HepG2 (cell line): ENCODE results near the gene TRPC6. TPM values are rescaled to one million over a fixed set of nuclear protein-coding genes. Genes with fewer than 3 reads are reported as not detected.

ENCODE experiments used
- ATAC-seq: fragments of 200-7000 bp; cut with Tn5 transposase; 3 replicates; pipeline ENCODE4 v1.9.1; 2020; ENCODE audit warnings: mild to moderate bottlenecking, moderate library complexity
- BruUV-seq: library from RNA; stranded (reverse); fragments of 400-500 nt; replicated peaks from 2 replicates; lab custom pipeline; 2021; lab: Mats Ljungman, UMichigan
- CTCF ChIA-PET: fragments of 300-600 bp; formaldehyde crosslinking; extraction: SDS; loops from one replicate; lab custom pipeline; 2021; ENCODE audit warnings: low total read pairs, inconsistent platforms, low intra/inter-chr PET ratio; lab: Yijun Ruan, JAX
- POLR2A ChIA-PET: fragments of 350-600 bp; sonication (Branson Sonifier 250); formaldehyde crosslinking; loops from one replicate; lab custom pipeline; 2020; ENCODE audit warnings: antibody characterized with exemption, inconsistent platforms; lab: Yijun Ruan, JAX
- DNase-seq: peaks from one replicate; pipeline ENCODE4 v3.0.0-alpha.2; 2015; ENCODE audit warnings: low spot score
- FAIRE-seq: peaks from 3 replicates; lab custom pipeline; 2011; peaks lifted over from hg19 to GRCh38; lab: Jason Lieb, UNC
- H2AFZ ChIP-seq: one replicate; pipeline ENCODE4 v1.6.1; 2011; ENCODE audit warnings: low read length, inconsistent platforms
- H3K27ac ChIP-seq: fragments of 300-600 bp; 3 replicates; pipeline ENCODE4 v1.8.0; 2011; ENCODE audit warnings: mixed run types, mild to moderate bottlenecking, mixed read lengths, low read length, inconsistent platforms; ENCODE audit not compliant: insufficient read depth; ENCODE audit errors: extremely low read length
- H3K27me3 ChIP-seq, 2 experiments: fragments of 200-600 bp in 1 of 2; 2 replicates in 1 of 2; 3 replicates in 1 of 2; pipeline versions ENCODE4 v1.6.0 to v1.8.0; 2011; ENCODE audit warnings: low read length in 2 of 2, mild to moderate bottlenecking in 2 of 2, moderate library complexity in 2 of 2, inconsistent platforms in 1 of 2; ENCODE audit not compliant: insufficient read depth in 2 of 2, control insufficient read depth in 1 of 2
- H3K36me3 ChIP-seq, 2 experiments: fragments of 200-600 bp in 1 of 2; replicated peaks in 1 of 2; 2 replicates in 1 of 2; 3 replicates in 1 of 2; pipeline versions ENCODE4 v1.5.1 to v1.8.0; 2011; ENCODE audit warnings: low read length in 2 of 2, inconsistent platforms in 1 of 2; ENCODE audit not compliant: insufficient read depth in 2 of 2, control insufficient read depth in 1 of 2
- H3K4me1 ChIP-seq: 2 replicates; pipeline ENCODE4 v1.5.1; 2012; ENCODE audit warnings: low read length, inconsistent platforms; ENCODE audit not compliant: insufficient read depth
- H3K4me2 ChIP-seq: 2 replicates; pipeline ENCODE4 v1.6.0; 2011; ENCODE audit warnings: low read depth, low read length, inconsistent platforms
- H3K4me3 ChIP-seq, 3 experiments: fragments of 200-600 bp in 1 of 3; sonication (generic), shearing (Covaris generic) in 1 of 3; replicated peaks in 1 of 3; 2 replicates each; pipeline ENCODE4 v1.5.1; 2011 to 2016; ENCODE audit warnings: low read length in 3 of 3, inconsistent platforms in 2 of 3, low read depth in 2 of 3, mild to moderate bottlenecking in 2 of 3, control low read depth in 1 of 3, mixed read lengths in 1 of 3; ENCODE audit not compliant: insufficient read depth in 1 of 3
- H3K79me2 ChIP-seq: one replicate; pipeline ENCODE4 v1.6.1; 2011; ENCODE audit warnings: low read length, inconsistent platforms; ENCODE audit not compliant: insufficient read depth
- H3K9ac ChIP-seq: 2 replicates; pipeline ENCODE4 v1.6.0; 2011; ENCODE audit warnings: mild to moderate bottlenecking, low read depth, low read length, inconsistent platforms; ENCODE audit not compliant: insufficient read depth
- H3K9me3 ChIP-seq: 2 replicates; pipeline ENCODE4 v1.5.1; 2012; ENCODE audit warnings: mild to moderate bottlenecking, low read length
- H4K20me1 ChIP-seq: 2 replicates; pipeline ENCODE4 v1.6.0; 2011; ENCODE audit warnings: inconsistent platforms, mild to moderate bottlenecking, low read length, moderate library complexity; ENCODE audit not compliant: insufficient read depth
- STAG1 ChIP-seq: sonication (generic); formaldehyde crosslinking; IDR thresholded peaks from 2 replicates; pipeline ENCODE4 v1.4.0; 2020; ENCODE audit warnings: missing genetic modification reagents
- WGBS: methylation state at CpG from one replicate; pipeline ENCODE4 v1.1.6; 2017; ENCODE audit warnings: low lambda C conversion rate; 5-methylcytosine and 5-hydroxymethylcytosine counted together
- in situ Hi-C: cut with HindIII; loops from 2 replicates; pipeline ENCODE4 v1.10.0; 2017; ENCODE audit warnings: low pct_unique_long_range_greater_than_20kb; ENCODE audit not compliant: extremely low pct_ligation_motif_present
- intact Hi-C: fragments of 100-400 bp; cut with micrococcal nuclease; formaldehyde crosslinking; loops from one replicate; pipeline ENCODE4 v1.10.0; 2022; ENCODE audit not compliant: unreplicated experiment
- microRNA-seq: library from miRNA; unstranded; fragments of <30 nt; microRNA quantifications from one replicate; pipeline ENCODE4, GENCODE V29; 2020
- polyA plus RNA-seq, 8 experiments: library from polyadenylated mRNA; depleted of rRNA in 3 of 8; stranded (reverse) in 7 of 8; unstranded in 1 of 8; fragments of >200 nt; fragmentation: Illumina TruSeq in 4 of 8; extraction: Trizol in 4 of 8; gene quantifications; 2 replicates each; pipeline versions ENCODE4 v1.2.1 to v1.2.3, GENCODE V29; 2011 to 2016; ENCODE audit warnings: low read depth in 4 of 8, missing spikeins in 1 of 8, mixed read lengths in 1 of 8; ENCODE audit not compliant: insufficient read depth in 1 of 8
- small RNA-seq, 3 experiments: library from RNA; depleted of rRNA; stranded (forward); fragments of <200 nt; gene quantifications; one replicate each; pipeline ENCODE3, GENCODE V24; 2012; ENCODE audit warnings: low read depth in 2 of 3, low replicate concordance in 1 of 3; ENCODE audit not compliant: insufficient read length in 3 of 3, insufficient read depth in 2 of 3
- total RNA-seq, 5 experiments: library from RNA; depleted of rRNA; stranded (reverse); fragments of >200 nt; fragmentation: Illumina TruSeq; extraction: Trizol; gene quantifications; 2 replicates each; pipeline ENCODE4 v1.2.3, GENCODE V29; 2016; ENCODE audit warnings: low read depth in 1 of 5
- TF ChIP-seq, protein P1 (sequence below): sonication (generic); formaldehyde crosslinking; IDR thresholded peaks from 2 replicates; pipeline ENCODE4 v1.9.0; 2021; ENCODE audit warnings: missing genetic modification reagents, mild to moderate bottlenecking, borderline replicate concordance

Gene TRPC6
- total and polyA plus RNA-seq, 2 of the 13 experiments (the other 11 are each of a cell fraction or from before 2014, with no cell fraction given) = not detected

DNA sequence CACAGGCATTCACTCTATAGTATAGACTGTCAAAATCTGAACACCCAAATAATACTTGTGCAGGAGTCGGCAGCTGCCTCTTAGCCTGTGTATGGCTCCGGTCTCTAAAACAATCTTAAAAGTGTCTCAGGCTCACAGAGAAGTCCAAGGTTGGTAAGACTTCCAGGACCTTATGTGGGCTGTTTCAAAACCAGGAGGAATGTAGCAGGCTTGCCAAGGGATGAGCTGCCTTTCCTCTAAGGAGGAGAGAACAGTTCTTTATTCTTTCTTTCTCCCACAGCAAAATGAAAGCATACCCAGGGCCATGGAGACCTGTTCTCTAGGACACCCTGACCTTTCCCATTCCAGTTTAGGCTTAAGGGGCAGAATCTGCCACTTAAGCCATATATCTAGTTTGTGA is 176.5 kb downstream of the TRPC6 start:
- no peaks in the 10 kb centered on the region for H3K27me3 ChIP-seq
- intact Hi-C loops = no loop called here
- H3K36me3 ChIP-seq = no peaks in the 10 kb centered on the region
- TF ChIP-seq, protein P1, sequence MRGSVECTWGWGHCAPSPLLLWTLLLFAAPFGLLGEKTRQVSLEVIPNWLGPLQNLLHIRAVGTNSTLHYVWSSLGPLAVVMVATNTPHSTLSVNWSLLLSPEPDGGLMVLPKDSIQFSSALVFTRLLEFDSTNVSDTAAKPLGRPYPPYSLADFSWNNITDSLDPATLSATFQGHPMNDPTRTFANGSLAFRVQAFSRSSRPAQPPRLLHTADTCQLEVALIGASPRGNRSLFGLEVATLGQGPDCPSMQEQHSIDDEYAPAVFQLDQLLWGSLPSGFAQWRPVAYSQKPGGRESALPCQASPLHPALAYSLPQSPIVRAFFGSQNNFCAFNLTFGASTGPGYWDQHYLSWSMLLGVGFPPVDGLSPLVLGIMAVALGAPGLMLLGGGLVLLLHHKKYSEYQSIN (CRISPR knock-in tag) = no peak
- no peak for TF ChIP-seq STAG1 (CRISPR knock-in tag)
- H3K79me2 ChIP-seq = no peaks in the 10 kb centered on the region
- no peak overlapping the region for H2AFZ ChIP-seq
- no peak overlapping the region for H3K9ac ChIP-seq
- ChIA-PET POLR2A (no interaction called here), CTCF (no interaction called here)
- in situ Hi-C loops = no loop called here
- WGBS = 7% methylated on average over 2 of the region's 2 CpGs
- no peaks in the 10 kb centered on the region for H3K4me1 ChIP-seq
- DNase-seq (no peak), ATAC-seq (no peak), FAIRE-seq (no peak)
- no peak overlapping the region for H3K27ac ChIP-seq
- no peak overlapping the region for H3K4me3 ChIP-seq
- no peak overlapping the region for H3K4me2 ChIP-seq
- no peaks in the 10 kb centered on the region for H4K20me1 ChIP-seq
- BruUV-seq = no TSS peak
- no peaks in the 10 kb centered on the region for H3K9me3 ChIP-seq

Small RNA genes within 50 kb of the gene (microRNA-seq; reads per million reads assigned to microRNA genes)
- not detected for gene MIR3920

Small RNA genes within 50 kb of the gene (small RNA-seq; reads per million reads assigned to genes)
- 0 reads per million in 3 experiments for gene MIR3920
